Kidney glomerular epithelial cell (primary cell): ENCODE results near the gene PATJ.

Experiments used
- DNase-seq: peaks from one replicate; lab custom pipeline; 2025; lab: John Stamatoyannopoulos, UW

Gene PATJ

GRCh38 chr1:62050165-62050564 lies 307.9 kb downstream of the PATJ start:
- no peak for DNase-seq

GRCh38 chr1:62052946-62053345 lies 310.7 kb downstream of the PATJ start:
- DNase-seq: no peak

- DNase-seq: no peak
These were observed 311.9 kb downstream of the PATJ start for GRCh38 chr1:62054188-62054587.

GRCh38 chr1:62057230-62057629 lies 314.9 kb downstream of the PATJ start:
- no peak for DNase-seq

- DNase-seq: no peak
These were observed 315.5 kb downstream of the PATJ start for GRCh38 chr1:62057641-62058290.

- DNase-seq: no peak
These were observed 316.7 kb downstream of the PATJ start for GRCh38 chr1:62058956-62059355.

GRCh38 chr1:62062087-62062486 lies 319.8 kb downstream of the PATJ start:
- no peak for DNase-seq

- DNase-seq: no peak
These were observed 322.6 kb downstream of the PATJ start for GRCh38 chr1:62064829-62065407.

GRCh38 chr1:62066713-62067112 lies 324.4 kb downstream of the PATJ start:
- no peak for DNase-seq

- no peak for DNase-seq
These were observed 326.1 kb downstream of the PATJ start for GRCh38 chr1:62068416-62068843.

GRCh38 chr1:62068978-62069377 lies 326.7 kb downstream of the PATJ start:
- no peak for DNase-seq

- peak; percentile 12 for DNase-seq
These were observed 328.2 kb downstream of the PATJ start for GRCh38 chr1:62070384-62071011.

- no peak for DNase-seq
These were observed 329.4 kb downstream of the PATJ start for GRCh38 chr1:62071695-62072094.

- peak; percentile 70 for DNase-seq
These were observed 334.0 kb downstream of the PATJ start for GRCh38 chr1:62076286-62076685.

- DNase-seq: no peak
These were observed 335.5 kb downstream of the PATJ start for GRCh38 chr1:62077821-62078220.

- peak; percentile 40 for DNase-seq
These were observed 340.4 kb downstream of the PATJ start for GRCh38 chr1:62082456-62083363.

- DNase-seq: no peak
These were observed 342.1 kb downstream of the PATJ start for GRCh38 chr1:62084310-62084890.

- DNase-seq: no peak
These were observed 346.2 kb downstream of the PATJ start for GRCh38 chr1:62088439-62088838.

- no peak for DNase-seq
These were observed 347.3 kb downstream of the PATJ start for GRCh38 chr1:62089570-62089969.

- DNase-seq: no peak
These were observed 347.7 kb downstream of the PATJ start for GRCh38 chr1:62090016-62090415.

- peak; percentile 16 for DNase-seq
These were observed 349.8 kb downstream of the PATJ start for GRCh38 chr1:62092110-62092509.

- peak; percentile 19 for DNase-seq
These were observed 351.0 kb downstream of the PATJ start for GRCh38 chr1:62093261-62093660.
